Measurements from ENCODE around the gene BAZ2B. TPM values are rescaled to one million over a fixed set of nuclear protein-coding genes. Genes with fewer than 3 reads are reported as not detected.

The BAZ2B gene
- total RNA-seq, 1 experiment from 2014 or later, result 19.9 TPM

DNA sequence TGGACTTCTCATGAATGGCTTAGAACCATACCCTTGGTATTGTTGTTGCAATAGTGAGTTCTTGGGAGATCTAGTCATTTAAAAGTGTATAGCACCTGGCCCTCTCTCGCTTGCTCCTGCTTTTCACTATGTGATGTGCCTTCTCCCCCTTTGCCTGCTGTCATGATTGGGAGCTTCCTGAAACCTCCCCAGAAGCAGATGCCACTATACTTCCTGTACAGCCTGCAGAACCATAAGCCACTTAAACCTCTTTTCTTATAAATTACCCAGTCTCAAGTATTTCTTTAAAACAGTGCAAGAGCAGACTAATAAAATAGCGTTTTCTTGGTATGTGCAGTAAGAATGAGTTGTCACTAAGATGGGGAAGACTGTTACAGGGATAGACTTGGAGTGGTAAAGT is 31.6 kb downstream of the BAZ2B start:
- H3K4me1 ChIP-seq (ENCODE audit: control insufficient read depth in 1 of 2, insufficient read depth in 2 of 2, low read length in 2 of 2), result no peaks in the 10 kb centered on the region
- H3K36me3 ChIP-seq (ENCODE audit: control insufficient read depth in 1 of 2, insufficient read depth in 2 of 2, low read length in 2 of 2), result no peaks in the 10 kb centered on the region
- H3K9me3 ChIP-seq (ENCODE audit: control insufficient read depth in 1 of 2, insufficient read depth in 1 of 2, low read depth in 1 of 2, low read length in 2 of 2), result no peaks in the 10 kb centered on the region
- H3K4me3 ChIP-seq (replicated peaks in 1 of 2; ENCODE audit: low read depth in 1 of 2, low read length in 2 of 2), result no peak overlapping the region
- H3K4me2 ChIP-seq (ENCODE audit: low read length), result no peak overlapping the region
- no TSS peak for BruUV-seq (replicated peaks)
- no peak overlapping the region for H3K27ac ChIP-seq (ENCODE audit: low read depth, low read length)
- no peak overlapping the region for H2AFZ ChIP-seq (ENCODE audit: low read depth, low read length, poor library complexity, severe bottlenecking)
- no peak overlapping the region for H3K9ac ChIP-seq (ENCODE audit: low read length)
- CTCF ChIA-PET, result no interaction called here
- ATAC-seq, result no peak
- H3K79me2 ChIP-seq (ENCODE audit: insufficient read depth, low read length), result no peaks in the 10 kb centered on the region
- RAD21 ChIA-PET (ENCODE audit: low non-redundant PET in 1 of 2, low total read pairs in 2 of 2, uncharacterized antibody in 2 of 2, unreplicated experiment in 2 of 2), result no interaction called here
- H3K9me2 ChIP-seq (ENCODE audit: insufficient read depth), result no peaks in the 10 kb centered on the region
- POLR2A ChIA-PET, result no interaction called here
- no peak for DNase-seq (ENCODE audit: low read depth, low spot score)
- intact Hi-C loops (cut with micrococcal nuclease), result no loop called here
- H3K27me3 ChIP-seq (ENCODE audit: insufficient read depth, low read length), result no peaks in the 10 kb centered on the region
- H4K20me1 ChIP-seq (ENCODE audit: insufficient read depth), result no peaks in the 10 kb centered on the region
- TF ChIP-seq EGR1 (IDR thresholded peaks at IDR 0.05; ENCODE audit: low read depth) (no peak), POLR2A (IDR thresholded peaks at IDR 0.05; ENCODE audit: borderline replicate concordance, extremely low read depth, insufficient read depth, insufficient read length) (no peak), EZH2 (IDR thresholded peaks at IDR 0.05) (no peak), RAD21 (IDR thresholded peaks at IDR 0.05; ENCODE audit: low read depth) (no peak), CBX3 (IDR thresholded peaks at IDR 0.05; ENCODE audit: low read depth) (no peak), SP1 (IDR thresholded peaks at IDR 0.05; ENCODE audit: low read depth) (no peak), SIN3A (IDR thresholded peaks at IDR 0.05; ENCODE audit: low read depth) (no peak), ELF1 (IDR thresholded peaks at IDR 0.05; ENCODE audit: borderline replicate concordance, low read depth) (no peak), TCF7L2 (IDR thresholded peaks at IDR 0.05; ENCODE audit: borderline replicate concordance, extremely low read depth, insufficient read depth, insufficient read length) (no peak), ZNF274 (IDR thresholded peaks at IDR 0.05; ENCODE audit: low read depth, low read length) (no peak), SRF (IDR thresholded peaks at IDR 0.05; ENCODE audit: low read depth) (no peak), FOSL1 (IDR thresholded peaks at IDR 0.05; ENCODE audit: low read depth) (no peak), POLR2AphosphoS5 (IDR thresholded peaks at IDR 0.05; ENCODE audit: low read depth, low read length) (no peak), YY1 (IDR thresholded peaks at IDR 0.05; ENCODE audit: extremely low read depth, insufficient replicate concordance, low read depth, low read length) (no peak)
- TF ChIP-seq, protein P1, sequence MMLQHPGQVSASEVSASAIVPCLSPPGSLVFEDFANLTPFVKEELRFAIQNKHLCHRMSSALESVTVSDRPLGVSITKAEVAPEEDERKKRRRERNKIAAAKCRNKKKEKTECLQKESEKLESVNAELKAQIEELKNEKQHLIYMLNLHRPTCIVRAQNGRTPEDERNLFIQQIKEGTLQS (IDR thresholded peaks at IDR 0.05), result no peak
- TF ChIP-seq, protein P2, sequence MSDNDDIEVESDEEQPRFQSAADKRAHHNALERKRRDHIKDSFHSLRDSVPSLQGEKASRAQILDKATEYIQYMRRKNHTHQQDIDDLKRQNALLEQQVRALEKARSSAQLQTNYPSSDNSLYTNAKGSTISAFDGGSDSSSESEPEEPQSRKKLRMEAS (IDR thresholded peaks at IDR 0.05), result no peak
- TF ChIP-seq, protein P3, sequence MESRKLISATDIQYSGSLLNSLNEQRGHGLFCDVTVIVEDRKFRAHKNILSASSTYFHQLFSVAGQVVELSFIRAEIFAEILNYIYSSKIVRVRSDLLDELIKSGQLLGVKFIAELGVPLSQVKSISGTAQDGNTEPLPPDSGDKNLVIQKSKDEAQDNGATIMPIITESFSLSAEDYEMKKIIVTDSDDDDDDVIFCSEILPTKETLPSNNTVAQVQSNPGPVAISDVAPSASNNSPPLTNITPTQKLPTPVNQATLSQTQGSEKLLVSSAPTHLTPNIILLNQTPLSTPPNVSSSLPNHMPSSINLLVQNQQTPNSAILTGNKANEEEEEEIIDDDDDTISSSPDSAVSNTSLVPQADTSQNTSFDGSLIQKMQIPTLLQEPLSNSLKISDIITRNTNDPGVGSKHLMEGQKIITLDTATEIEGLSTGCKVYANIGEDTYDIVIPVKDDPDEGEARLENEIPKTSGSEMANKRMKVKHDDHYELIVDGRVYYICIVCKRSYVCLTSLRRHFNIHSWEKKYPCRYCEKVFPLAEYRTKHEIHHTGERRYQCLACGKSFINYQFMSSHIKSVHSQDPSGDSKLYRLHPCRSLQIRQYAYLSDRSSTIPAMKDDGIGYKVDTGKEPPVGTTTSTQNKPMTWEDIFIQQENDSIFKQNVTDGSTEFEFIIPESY (IDR thresholded peaks at IDR 0.05; ENCODE audit: extremely low read depth, insufficient replicate concordance, low read length), result no peak
- TF ChIP-seq, protein P4, sequence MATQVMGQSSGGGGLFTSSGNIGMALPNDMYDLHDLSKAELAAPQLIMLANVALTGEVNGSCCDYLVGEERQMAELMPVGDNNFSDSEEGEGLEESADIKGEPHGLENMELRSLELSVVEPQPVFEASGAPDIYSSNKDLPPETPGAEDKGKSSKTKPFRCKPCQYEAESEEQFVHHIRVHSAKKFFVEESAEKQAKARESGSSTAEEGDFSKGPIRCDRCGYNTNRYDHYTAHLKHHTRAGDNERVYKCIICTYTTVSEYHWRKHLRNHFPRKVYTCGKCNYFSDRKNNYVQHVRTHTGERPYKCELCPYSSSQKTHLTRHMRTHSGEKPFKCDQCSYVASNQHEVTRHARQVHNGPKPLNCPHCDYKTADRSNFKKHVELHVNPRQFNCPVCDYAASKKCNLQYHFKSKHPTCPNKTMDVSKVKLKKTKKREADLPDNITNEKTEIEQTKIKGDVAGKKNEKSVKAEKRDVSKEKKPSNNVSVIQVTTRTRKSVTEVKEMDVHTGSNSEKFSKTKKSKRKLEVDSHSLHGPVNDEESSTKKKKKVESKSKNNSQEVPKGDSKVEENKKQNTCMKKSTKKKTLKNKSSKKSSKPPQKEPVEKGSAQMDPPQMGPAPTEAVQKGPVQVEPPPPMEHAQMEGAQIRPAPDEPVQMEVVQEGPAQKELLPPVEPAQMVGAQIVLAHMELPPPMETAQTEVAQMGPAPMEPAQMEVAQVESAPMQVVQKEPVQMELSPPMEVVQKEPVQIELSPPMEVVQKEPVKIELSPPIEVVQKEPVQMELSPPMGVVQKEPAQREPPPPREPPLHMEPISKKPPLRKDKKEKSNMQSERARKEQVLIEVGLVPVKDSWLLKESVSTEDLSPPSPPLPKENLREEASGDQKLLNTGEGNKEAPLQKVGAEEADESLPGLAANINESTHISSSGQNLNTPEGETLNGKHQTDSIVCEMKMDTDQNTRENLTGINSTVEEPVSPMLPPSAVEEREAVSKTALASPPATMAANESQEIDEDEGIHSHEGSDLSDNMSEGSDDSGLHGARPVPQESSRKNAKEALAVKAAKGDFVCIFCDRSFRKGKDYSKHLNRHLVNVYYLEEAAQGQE (IDR thresholded peaks at IDR 0.05; ENCODE audit: low read depth), result no peak
- TF ChIP-seq, protein P5, sequence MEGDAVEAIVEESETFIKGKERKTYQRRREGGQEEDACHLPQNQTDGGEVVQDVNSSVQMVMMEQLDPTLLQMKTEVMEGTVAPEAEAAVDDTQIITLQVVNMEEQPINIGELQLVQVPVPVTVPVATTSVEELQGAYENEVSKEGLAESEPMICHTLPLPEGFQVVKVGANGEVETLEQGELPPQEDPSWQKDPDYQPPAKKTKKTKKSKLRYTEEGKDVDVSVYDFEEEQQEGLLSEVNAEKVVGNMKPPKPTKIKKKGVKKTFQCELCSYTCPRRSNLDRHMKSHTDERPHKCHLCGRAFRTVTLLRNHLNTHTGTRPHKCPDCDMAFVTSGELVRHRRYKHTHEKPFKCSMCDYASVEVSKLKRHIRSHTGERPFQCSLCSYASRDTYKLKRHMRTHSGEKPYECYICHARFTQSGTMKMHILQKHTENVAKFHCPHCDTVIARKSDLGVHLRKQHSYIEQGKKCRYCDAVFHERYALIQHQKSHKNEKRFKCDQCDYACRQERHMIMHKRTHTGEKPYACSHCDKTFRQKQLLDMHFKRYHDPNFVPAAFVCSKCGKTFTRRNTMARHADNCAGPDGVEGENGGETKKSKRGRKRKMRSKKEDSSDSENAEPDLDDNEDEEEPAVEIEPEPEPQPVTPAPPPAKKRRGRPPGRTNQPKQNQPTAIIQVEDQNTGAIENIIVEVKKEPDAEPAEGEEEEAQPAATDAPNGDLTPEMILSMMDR (IDR thresholded peaks at IDR 0.05 in 2 of 3, conservative IDR thresholded peaks at IDR 0.05 in 1 of 3; ENCODE audit: borderline replicate concordance in 1 of 3, insufficient read depth in 1 of 3, low read depth in 2 of 3, low read length in 2 of 3), result no peak
